Ureter (tissue), 1 donor: Measurements from ENCODE around the gene RAB3GAP1. TPM values are rescaled to one million over a fixed set of nuclear protein-coding genes. Genes with fewer than 3 reads are reported as not detected.
"Not testable (repeated sequence)": the region's sequence is repeated elsewhere in the genome, so short reads cannot be mapped to it uniquely, and the experiment has no call there.

Source experiments
- DNase-seq: peaks from one replicate; pipeline ENCODE4 v3.0.0-alpha.2; 2020; ENCODE audit warnings: low spot score
- total RNA-seq: library from RNA; stranded (reverse); gene quantifications from one replicate; pipeline ENCODE4 v1.2.4, GENCODE V29; 2023
- donor health status: DM: yes; HTN: yes; CAD: no.

Gene RAB3GAP1
- total RNA-seq, 1 donor from 2014 or later = 61.6 TPM

- not testable (repeated sequence) for DNase-seq
Observed at GRCh38 chr2:135105513-135106316, 53.6 kb downstream of the RAB3GAP1 start.

GRCh38 chr2:135113322-135113721 lies 61.2 kb downstream of the RAB3GAP1 start:
- DNase-seq = no peak

GRCh38 chr2:135119582-135119981 lies 67.5 kb downstream of the RAB3GAP1 start:
- DNase-seq = no peak

- DNase-seq = no peak
Observed at GRCh38 chr2:135121016-135121657, 69.0 kb downstream of the RAB3GAP1 start.

- not testable (repeated sequence) for DNase-seq
Observed at GRCh38 chr2:135121658-135122039, 69.6 kb downstream of the RAB3GAP1 start.

- no peak for DNase-seq
Observed at GRCh38 chr2:135124924-135125886, 73.1 kb downstream of the RAB3GAP1 start.

- DNase-seq = no peak
Observed at GRCh38 chr2:135125940-135126339, 73.8 kb downstream of the RAB3GAP1 start.

- no peak for DNase-seq
Observed at GRCh38 chr2:135130751-135131150, 78.7 kb downstream of the RAB3GAP1 start.

GRCh38 chr2:135132314-135132713 lies 80.2 kb downstream of the RAB3GAP1 start:
- no peak for DNase-seq

GRCh38 chr2:135140606-135141005 lies 88.5 kb downstream of the RAB3GAP1 start:
- DNase-seq = no peak

- no peak for DNase-seq
Observed at GRCh38 chr2:135142323-135142722, 90.2 kb downstream of the RAB3GAP1 start.

- DNase-seq = no peak
Observed at GRCh38 chr2:135144343-135144742, 92.3 kb downstream of the RAB3GAP1 start.

GRCh38 chr2:135149251-135149650 lies 97.2 kb downstream of the RAB3GAP1 start:
- no peak for DNase-seq

GRCh38 chr2:135150725-135151124 lies 98.6 kb downstream of the RAB3GAP1 start:
- no peak for DNase-seq

GRCh38 chr2:135151615-135152014 lies 99.5 kb downstream of the RAB3GAP1 start:
- no peak for DNase-seq

GRCh38 chr2:135152361-135152760 lies 100.3 kb downstream of the RAB3GAP1 start:
- no peak for DNase-seq

- DNase-seq = no peak
Observed at GRCh38 chr2:135154962-135155361, 102.9 kb downstream of the RAB3GAP1 start.

- no peak for DNase-seq
Observed at GRCh38 chr2:135157856-135158255, 105.8 kb downstream of the RAB3GAP1 start.

- no peak for DNase-seq
Observed at GRCh38 chr2:135159191-135159590, 107.1 kb downstream of the RAB3GAP1 start.

GRCh38 chr2:135162377-135162776 lies 110.3 kb downstream of the RAB3GAP1 start:
- peak; percentile 46 for DNase-seq

GRCh38 chr2:135162786-135163185 lies 110.7 kb downstream of the RAB3GAP1 start:
- DNase-seq = no peak

GRCh38 chr2:135163306-135163705 lies 111.2 kb downstream of the RAB3GAP1 start:
- no peak for DNase-seq
